CD4-positive, alpha-beta T cell treated with Interleukin-17A for 4 hours (primary cell): ENCODE data around the gene FOXR1.

Experiments used
- DNase-seq: peaks from one replicate; pipeline ENCODE4 v3.0.0-alpha.2; 2020; ENCODE audit warnings: mixed read lengths

The FOXR1 gene

GRCh38 chr11:118971646-118972045 lies at the start of gene FOXR1:
Gene FOXR1 (plus strand): TSS chr11:118971761. CDS start chr11:118971932, 171 bp downstream.
- DNase-seq: no peak

DNA sequence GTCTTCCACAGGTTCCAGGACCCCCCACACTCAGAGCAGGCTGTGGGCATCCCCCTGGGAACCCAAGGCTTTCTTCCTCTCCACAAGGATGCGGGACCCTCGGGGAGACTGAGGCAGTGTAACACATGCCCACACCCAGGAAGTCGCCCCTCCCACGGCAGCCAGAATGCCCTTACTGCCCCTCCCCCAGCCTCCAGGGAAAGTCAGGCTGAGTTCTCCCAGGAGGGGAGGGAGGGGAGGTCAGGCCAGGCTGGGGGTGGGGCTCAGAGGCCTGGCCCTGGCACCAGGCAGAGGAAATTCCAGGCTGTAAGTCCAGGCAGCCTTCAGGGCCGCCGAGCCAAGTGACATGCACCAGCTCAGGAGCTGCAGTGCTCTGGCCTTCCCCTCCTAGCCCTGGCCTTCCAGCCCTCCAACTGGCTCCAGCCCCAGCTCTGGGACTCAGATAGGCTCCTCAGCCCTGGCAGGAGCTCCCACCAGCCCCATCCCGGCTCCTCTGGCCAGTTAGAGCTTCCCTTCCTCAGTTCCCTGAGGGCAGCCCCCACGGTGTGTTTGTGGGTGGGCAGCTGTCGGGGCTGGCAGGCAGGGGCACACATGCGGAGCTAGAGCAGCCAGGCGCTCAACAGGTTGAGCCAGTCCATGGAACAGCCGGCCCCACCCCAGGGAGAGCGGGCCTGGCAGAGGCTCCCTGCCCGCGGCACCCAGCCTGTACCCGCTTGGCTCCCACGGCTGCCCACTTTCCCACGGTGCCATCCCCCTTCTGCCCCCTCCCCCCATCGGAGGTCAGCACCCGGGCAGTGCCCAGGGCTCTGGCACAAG lies 49.4 kb upstream of the FOXR1 start:
- peak; percentile 45 for DNase-seq

DNA sequence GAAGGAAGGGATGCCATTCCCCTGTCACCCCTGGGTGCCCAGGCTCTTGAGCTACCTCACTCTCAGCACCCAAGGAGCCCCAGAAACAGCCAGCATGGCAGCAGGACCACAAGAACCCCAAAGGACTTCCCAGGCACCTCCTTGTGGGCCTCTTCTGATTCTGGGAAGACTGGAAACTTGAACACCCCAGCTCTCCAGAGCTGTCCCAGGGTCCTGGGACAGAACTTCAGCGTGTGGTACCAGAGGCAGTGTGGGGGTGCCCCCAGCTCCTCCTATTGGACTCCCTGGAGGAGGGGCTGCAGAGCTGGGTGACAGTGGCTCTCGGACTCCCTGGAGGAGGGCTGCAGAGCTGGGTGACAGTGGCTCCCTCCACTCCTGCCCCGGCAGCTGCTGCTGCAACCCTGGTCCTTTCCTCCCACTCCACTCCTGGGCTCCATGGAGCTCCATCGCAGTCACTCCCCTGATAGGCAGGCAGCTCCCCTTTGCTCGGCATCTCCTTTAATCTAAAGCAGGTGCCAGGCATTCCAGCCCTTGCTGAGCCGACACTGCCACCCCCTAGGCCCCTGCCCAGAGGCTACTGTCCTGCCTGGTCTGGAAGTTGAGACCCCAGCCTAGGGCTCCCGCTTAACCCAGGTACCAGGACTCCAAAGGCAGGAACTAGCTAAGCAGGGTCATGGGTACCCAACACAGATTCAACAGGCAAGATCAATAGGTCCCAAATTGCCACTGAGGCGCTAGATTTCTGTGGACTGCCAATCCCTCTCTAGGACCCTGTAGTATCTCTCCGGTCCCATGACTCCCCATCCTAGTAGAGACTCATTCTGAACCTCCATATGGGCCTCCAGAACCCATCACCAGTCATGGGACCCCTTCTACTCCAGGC lies 48.6 kb upstream of the FOXR1 start:
- peak; percentile 39 for DNase-seq

DNA sequence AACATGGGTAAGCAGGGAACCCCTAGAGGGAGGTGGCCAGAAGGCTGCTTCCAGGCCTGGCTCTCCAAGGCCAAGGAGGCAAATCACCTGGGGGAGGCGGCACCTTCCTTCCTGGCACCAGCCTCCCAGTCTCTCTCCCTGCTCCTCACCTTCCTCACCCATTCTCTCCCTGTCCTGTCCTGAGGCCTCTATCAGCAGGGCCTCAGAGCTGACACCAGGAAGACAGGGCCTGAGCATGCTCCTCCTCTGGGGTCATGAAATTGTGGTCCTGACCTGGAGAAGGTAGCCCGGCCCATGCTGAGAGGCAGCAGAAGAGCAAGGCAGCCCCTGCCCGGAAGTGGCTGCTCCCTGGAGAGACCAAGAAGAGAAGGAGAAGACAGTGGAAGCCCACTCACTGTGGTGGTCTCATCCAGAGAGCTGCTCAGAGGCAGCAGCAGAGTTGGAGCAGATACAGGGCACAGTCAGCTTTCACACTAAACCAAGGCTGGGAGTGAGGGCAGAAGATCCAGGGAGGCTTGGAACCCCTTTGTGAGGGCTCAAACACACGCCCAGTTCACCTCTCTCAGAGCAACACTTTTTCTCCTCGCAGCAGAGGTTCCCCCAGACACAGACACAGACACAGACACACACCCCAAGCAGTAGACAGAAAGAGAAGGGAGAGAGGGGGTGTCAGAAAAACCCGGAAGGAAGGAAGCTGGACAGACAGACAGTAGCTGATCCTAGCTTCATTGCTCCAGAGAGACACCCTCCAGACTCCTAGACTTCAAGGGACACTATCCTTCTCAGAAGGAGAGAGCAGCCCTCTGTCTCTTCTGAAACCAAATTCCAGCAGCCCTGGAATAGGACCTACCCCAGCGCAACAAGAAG lies 47.6 kb upstream of the FOXR1 start:
- peak; percentile 67 for DNase-seq

DNA sequence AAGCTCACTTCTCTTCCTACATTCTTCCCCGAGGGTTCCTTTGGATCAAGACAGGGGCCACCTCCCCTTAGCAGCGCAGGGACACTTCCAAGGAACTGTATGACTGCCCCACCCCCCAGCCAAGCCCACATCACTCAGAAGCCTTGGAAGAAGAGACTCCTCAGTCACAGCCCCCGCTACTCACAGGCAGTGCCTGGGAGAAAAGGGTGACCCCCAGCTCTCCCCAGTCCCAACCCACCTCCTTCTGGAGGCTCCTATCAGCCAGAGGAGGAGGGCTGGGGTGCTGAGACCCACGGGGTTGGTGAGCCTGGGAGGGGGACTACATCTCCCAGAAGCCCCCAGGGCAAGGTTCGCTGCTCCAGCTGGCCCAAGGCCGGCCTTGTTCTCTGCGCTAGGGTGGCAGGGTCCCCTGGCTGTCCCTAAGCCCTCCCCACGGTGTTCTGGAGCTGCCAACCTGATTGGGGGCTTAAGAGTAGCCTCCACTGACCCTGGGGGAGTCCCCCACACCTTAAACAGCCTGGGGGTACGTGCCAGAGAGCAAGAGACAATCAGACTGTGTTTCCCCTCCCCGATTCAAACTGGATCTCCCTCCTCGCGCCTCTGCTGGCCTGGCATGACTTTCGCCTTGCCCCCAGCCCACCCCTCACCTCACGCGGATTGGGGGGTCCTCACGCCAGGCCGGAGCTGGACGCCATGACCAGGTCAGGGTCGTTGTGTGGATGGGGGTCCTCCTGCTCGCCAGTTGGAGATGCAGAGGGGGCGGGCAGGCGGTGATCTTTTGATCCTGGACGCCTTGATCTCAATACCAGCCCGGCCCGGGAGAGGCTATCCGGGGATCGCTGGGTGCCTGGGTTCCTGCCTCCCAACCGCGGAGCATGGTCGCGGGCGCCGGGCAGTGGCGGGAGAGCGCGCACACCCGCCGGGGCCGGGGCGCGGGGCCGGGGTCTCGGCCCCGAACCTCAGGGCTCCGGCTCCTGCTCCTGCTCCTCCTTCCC lies 46.7 kb upstream of the FOXR1 start:
- DNase-seq: peak; percentile 60

DNA sequence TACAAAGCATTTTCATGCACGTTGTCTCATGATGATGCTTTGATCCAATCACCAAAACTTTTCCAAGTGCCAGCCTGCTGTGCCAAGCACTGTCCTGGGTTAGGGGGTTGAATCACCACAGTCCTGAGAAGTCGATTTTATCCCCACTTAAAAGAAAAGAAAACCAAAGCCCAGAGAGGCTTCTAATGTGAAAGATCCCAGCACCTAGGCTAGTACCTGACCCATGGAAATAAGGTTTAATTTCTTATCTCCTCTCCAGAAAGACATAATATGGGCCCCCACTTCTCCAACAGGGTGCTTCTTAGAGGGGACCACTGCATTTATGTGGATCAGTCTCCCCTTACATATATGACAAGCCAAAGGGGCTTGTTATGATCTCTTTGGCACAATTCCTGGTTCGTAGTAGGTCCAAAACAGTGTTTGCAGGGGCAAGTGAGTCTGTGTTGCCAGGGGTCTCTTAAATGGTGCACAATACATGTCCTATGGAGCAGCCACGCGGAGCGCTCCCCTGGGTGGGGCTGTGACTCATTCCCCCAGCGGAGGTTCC lies 43.9 kb upstream of the FOXR1 start:
- DNase-seq: peak; percentile 2

DNA sequence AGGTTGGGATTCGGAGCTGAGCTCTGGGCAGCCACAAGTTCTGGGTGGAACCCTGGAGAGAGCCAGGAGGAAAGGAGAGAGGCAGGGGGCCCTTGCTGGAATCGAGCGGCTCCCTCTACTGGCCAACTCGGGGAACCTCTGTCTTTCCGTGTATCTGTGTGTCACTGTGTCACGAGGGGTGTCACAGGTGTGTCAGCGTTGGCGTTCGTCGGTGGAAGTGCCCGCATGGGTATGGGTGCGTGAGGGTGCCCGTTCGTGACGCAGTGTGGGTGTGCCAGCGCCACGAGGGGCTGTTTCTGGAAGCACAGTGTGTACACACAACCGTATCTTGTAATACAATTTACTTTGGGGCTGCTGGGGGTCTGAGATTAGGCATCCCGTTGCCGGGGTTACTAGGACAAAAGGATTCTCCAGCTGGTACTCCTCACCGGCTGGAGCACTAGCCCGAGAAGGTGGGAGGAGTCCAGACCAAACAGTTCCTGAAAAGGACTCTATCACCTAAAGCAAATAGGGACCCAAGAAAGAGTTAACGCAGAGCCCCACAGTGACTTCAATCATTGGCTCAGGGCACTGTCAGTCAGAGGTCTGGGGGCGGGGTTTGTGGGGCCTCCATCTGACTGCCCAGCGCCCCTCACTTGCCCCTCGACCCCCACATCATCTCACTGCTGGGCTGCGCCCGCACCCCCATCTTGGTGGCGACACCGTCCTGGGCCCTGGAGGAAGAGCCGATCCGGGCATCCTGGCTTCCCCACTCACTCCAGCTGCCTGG lies 43.3 kb upstream of the FOXR1 start:
- DNase-seq: peak; percentile 94

DNA sequence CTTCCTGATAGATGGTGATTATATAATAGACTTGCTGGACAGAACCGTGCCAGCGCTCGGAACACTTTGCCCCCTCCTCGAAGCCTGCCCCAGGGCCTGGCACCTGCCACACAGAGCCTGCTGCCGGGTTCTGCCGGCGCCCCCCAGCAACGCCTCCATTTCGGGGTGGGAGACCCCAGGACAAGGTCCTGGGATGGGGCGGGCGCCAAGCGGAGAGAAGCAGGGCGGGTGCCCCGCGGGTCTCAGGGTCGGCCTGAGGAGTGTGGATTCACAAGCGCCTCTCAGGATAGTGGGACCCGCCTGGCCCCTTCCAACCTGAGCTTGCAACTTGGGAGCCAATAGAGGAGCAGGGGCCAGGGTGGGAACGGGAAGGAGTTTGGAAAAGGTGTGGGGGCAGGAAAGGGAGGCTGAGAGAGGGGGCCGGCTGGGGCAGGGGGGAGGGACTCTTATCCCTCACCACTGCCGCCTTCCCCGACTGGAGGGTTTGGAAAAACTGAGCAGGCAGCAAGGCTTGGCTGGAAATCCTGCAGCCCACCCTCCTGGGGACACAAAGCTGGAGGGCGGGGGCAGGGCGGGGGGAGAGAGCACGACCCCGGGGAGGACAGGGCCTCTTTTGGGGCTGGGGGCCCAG lies 42.6 kb upstream of the FOXR1 start:
- DNase-seq: peak; percentile 62

DNA sequence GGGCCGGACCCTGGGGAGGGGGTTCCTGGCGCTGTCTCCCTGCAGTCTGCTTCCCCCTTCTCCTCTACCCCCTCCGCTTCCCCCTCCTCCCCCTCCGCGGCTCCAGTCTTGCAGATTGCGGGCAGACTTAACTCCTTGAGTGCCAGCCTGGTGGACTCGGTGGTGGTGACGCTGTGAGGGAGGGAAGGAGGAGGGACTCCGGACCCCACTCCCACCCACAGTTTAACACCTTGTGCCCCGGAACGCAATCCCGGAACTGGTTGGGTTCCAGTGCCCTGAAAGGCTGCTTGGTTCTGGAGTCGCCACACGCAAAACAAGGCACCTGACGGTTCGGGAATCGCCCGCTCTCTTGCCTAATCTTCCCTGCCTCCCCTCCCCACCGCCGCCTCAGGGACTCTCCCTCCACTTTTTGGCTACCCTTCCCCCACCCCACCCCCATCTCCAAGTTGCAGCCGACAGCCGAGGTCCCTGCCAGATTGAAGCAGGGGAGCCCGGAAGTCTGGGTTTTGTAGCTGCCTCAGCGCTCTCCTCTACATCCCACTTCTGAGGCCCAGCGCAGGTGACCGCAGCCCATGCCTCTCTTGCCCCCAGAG lies 42.0 kb upstream of the FOXR1 start:
- DNase-seq: peak; percentile 88

DNA sequence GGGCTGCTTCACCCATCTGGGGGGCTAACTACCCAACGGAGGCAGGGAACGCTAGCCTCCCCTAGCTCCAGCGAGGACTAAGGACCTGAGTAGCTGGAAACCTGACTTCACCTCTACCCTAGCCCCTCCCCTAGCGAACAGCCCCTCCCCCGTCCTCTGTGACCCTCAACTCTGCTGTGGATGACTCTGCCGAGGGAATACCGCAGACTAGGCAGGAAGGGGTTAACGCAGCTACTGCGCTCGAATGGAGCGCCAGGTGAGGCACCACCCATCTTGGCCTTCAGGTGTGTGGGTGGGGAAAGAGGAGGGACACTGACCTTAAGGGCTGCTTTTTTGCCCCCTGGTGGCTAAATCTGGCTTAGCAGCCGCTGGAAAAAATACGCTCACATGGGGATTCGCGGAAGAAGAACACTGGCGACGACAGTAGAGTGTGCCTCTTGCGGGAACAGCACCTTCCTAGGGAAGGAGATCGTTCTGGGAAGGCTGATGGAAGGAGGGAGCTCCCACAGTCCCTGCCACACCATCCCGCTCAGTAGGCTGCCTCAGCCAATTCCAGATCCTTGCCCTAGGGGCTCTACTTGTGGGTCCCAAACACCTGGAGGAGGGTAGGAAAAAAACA lies 41.4 kb upstream of the FOXR1 start:
- DNase-seq: peak; percentile 90

GRCh38 chr11:118931571-118931970 lies 40.0 kb upstream of the FOXR1 start:
- no peak for DNase-seq

DNA sequence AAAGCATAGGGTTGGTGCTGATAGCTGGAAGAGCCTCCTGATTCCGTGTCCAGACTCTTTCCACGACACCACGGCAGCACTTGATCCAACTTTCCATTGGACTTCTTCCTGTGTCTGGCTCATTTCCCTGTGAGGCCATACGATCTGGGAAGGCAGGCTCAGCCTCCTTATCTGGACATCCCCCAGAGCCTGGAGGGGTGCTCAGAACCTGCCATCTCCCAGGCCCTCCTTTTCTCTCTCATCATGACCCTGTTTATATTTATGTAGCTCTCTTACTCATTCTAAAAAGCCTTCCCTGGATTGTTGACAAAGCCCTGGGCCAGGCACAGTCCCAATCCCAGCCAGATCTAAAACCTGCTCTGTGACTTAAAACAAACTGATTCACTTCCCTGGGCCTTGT lies 38.1 kb upstream of the FOXR1 start:
- no peak for DNase-seq

GRCh38 chr11:118935376-118935775 lies 36.2 kb upstream of the FOXR1 start:
- no peak for DNase-seq

DNA sequence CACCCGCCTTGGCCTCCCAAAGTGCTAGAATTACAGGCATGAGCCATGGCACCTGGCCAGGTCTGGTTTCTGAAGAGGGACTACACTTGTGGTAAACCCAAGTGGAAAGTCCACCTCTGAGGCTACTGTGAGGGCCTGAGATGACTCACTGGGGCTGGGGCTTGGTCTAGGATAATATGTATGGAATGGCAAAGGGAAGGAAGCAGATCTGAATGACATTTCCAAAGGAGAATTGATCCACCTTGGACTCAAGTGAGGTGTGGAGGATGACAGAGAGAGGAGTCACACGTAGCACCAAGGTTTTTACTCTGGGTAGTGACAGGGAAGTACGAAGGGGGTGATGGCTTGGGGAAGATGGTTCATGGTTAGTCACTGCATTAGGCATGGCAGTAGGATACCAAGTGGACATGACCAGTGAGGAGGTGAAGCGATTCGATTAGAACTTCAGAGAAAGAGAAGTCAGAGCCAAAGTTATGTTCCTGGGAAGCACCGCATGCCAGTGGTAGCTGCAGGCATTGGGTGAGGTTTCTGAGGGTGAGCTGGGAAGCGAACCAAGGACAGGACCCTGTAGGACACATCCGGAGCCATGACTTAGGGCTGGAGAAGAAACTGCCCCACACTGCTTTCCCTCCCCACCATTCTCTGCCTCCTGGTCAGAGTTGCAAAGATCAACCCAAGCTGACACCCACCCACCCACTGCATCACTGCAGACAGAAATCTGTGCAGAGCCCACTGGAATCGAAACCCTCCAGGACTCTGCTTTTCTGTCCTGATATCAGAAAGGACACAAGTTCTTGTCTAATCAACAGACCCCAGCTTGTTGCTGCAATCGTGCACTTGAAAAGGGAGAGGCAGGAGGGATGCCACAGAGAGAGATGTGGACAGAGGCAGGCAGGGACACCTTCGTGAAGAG lies 32.8 kb upstream of the FOXR1 start:
- no peak for DNase-seq

DNA sequence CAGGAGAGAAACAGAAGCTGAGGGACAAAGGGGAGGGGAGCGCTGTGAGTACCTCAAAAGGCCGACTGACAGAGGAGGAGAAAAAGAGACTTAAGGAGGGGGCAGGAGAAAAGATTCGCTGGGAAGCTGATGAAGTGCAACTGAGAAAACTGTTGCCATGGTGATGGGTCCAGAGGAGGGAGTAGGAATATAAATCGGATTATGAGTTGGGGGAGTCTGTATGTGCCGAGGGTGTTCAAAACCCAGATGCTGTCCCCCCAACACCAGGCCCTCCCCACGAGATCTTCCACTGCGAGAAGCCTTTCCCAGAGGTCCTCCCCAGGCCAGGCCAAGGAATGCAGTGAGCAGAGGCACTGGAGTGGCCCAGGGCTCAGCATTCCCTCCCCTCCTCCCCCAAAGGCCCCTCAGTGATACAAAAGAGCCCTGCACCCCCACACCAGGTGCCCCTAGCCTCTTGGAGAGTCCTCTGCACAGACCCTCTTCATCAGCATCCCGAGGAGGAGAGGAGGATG lies 32.1 kb upstream of the FOXR1 start:
- DNase-seq: no peak

DNA sequence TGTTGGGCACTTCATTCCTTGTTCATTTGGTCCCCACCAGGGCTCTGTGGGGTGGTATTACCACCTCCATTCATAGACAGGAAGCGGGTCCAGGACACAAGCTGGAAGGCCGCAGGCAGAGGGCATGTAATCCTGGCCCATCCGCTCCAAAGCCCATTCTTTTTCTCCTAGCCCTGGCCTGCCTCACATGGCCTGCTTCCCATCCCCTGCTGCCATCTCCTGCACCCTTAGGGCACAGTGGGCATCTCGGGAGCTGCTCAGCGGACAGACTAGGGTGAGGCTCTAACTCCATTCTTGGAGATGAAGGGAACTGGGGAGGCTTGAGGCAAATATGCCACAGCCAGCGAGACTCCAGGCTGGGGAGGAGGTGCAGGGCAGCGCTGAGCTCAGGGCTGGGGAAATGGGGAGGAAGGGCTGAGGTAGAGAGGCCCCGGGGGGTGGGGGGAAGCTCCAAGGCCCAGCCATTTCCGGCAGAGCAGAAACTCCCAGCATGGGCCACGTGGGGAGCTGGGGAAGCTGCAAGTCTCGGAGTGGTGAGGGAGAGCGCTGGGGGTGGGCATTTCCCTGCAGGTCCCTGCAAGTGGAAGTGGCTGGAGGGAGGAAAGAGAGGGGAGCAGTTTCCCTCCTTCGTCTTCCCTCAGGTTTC lies 31.5 kb upstream of the FOXR1 start:
- peak; percentile 76 for DNase-seq

DNA sequence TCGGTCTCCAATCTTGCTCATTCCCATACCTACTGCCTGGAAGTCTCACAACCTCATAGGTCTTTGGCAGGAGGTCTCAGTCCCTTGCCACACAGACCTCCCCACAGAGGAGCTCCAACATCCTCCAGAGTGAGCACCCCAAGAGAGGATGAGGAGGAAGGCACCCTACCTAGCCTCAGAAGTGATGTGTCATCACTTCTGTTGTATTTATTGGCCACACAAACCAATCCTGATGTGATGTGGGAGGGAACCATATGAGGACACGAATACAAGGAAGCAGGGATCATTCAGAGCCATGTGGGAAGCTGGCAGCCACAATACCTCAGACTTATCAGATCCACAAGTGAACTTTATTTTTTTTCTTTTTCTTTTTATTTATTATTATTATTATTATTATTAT lies 24.5 kb upstream of the FOXR1 start:
- no peak for DNase-seq
